ENCODE data around the gene ACR. TPM values are rescaled to one million over a fixed set of nuclear protein-coding genes. Genes with fewer than 3 reads are reported as not detected.

Gene ACR
- total and polyA plus RNA-seq, 10 of the 15 experiments (the other 5 are each of a cell fraction or from before 2014, with no cell fraction given) = not detected

GRCh38 chr22:50726643-50727340 lies 11.2 kb upstream of the ACR start (continued):
- TF ChIP-seq NFXL1 (IDR thresholded peaks at IDR 0.05; ENCODE audit: borderline replicate concordance) = no peak

- ChIA-PET CTCF (interaction anchor here (0.5 kb wide), 1 partner anchor 255 kb away, joined by 3 read pairs; no protein-coding TSS in a partner anchor), POLR2A (no interaction called here)
- BruUV-seq (replicated peaks) = no TSS peak
These were observed 10.1 kb upstream of the ACR start for GRCh38 chr22:50727678-50728522.

GRCh38 chr22:50728523-50728931 lies 9.5 kb upstream of the ACR start:
- Histone ChIP-seq H3K27me3 (replicated peaks in 1 of 2; ENCODE audit: control insufficient read depth in 2 of 2, insufficient read depth in 2 of 2, low read length in 1 of 2) (no peaks in the 10 kb centered on the region; a peak in 1 of 4 replicates), H3K9ac (ENCODE audit: control insufficient read depth, insufficient read depth, low read length) (no peak overlapping the region), H2AFZ (ENCODE audit: control insufficient read depth, low read depth, low read length) (no peak overlapping the region), H4K20me1 (ENCODE audit: control insufficient read depth, insufficient read depth) (no peaks in the 10 kb centered on the region; the same call in 1 of the 2 replicates), H3K36me3 (ENCODE audit: control insufficient read depth in 2 of 2, insufficient read depth in 2 of 2, low read length in 1 of 2) (no peaks in the 10 kb centered on the region), H3K9me3 (replicated peaks; ENCODE audit: control insufficient read depth, insufficient read depth, low read length) (no peaks in the 10 kb centered on the region), H3K79me2 (ENCODE audit: control insufficient read depth, insufficient read depth, low read length) (no peaks in the 10 kb centered on the region), H3K27ac (ENCODE audit: control insufficient read depth, insufficient read depth) (no peak overlapping the region), H3K4me1 (ENCODE audit: control insufficient read depth, insufficient read depth, low read length) (no peaks in the 10 kb centered on the region), H3K4me2 (ENCODE audit: control insufficient read depth, insufficient read depth) (no peak overlapping the region), H3K4me3 (no peak overlapping the region)
- BruUV-seq (replicated peaks) = no TSS peak
- SMC1A ChIA-PET (ENCODE audit: uncharacterized antibody, unreplicated experiment) = no interaction called here
- TF ChIP-seq STAT1 (conservative IDR thresholded peaks at IDR 0.05) = no peak
- no peak for TF ChIP-seq ZZZ3 (IDR thresholded peaks at IDR 0.05; ENCODE audit: control insufficient read depth, insufficient read length, low read depth)
- no peak for TF ChIP-seq RAD51 (IDR thresholded peaks at IDR 0.05)
- POLR2A ChIA-PET = no interaction called here
- no peak for FAIRE-seq
- RAD21 ChIA-PET (ENCODE audit: unreplicated experiment) = no interaction called here
- in situ Hi-C loops (cut with MboI) = no loop called here
- DNase-seq (ENCODE audit: low read depth, low spot score) = no peak
- CTCF ChIA-PET = no interaction called here
- WGBS (ENCODE audit: insufficient coverage, insufficient replicate concordance, low lambda C conversion rate, missing lambda C conversion rate) = 0% methylated on average over 2 of the region's 2 CpGs
- intact Hi-C loops (cut with micrococcal nuclease; ENCODE audit: unreplicated experiment) = no loop called here
- ATAC-seq = no peak

More at GRCh38 chr22:50727678-50728522, 10.1 kb upstream of the ACR start:
- ChIA-PET SMC1A (ENCODE audit: uncharacterized antibody, unreplicated experiment) (no interaction called here), RAD21 (ENCODE audit: unreplicated experiment) (no interaction called here)
- no peaks in the 10 kb centered on the region; a peak in 1 of 4 replicates for H3K27me3 ChIP-seq (replicated peaks in 1 of 2; ENCODE audit: control insufficient read depth in 2 of 2, insufficient read depth in 2 of 2, low read length in 1 of 2)
- intact Hi-C loops (cut with micrococcal nuclease; ENCODE audit: unreplicated experiment) = no loop called here
- no peak overlapping the region for H3K4me2 ChIP-seq (ENCODE audit: control insufficient read depth, insufficient read depth)
- in situ Hi-C loops (cut with MboI) = no loop called here
- DNase-seq (ENCODE audit: low read depth, low spot score) (no peak), ATAC-seq (no peak), FAIRE-seq (no peak)
- no peaks in the 10 kb centered on the region for H3K4me1 ChIP-seq (ENCODE audit: control insufficient read depth, insufficient read depth, low read length)
- H3K9ac ChIP-seq (ENCODE audit: control insufficient read depth, insufficient read depth, low read length) = no peak overlapping the region
- H3K27ac ChIP-seq (ENCODE audit: control insufficient read depth, insufficient read depth) = no peak overlapping the region
- no peak for TF ChIP-seq MTA3 (IDR thresholded peaks at IDR 0.05; ENCODE audit: borderline replicate concordance, low read length)
- TF ChIP-seq TARDBP (IDR thresholded peaks at IDR 0.05; ENCODE audit: borderline replicate concordance) = no peak
- TF ChIP-seq CBFB (IDR thresholded peaks at IDR 0.05; ENCODE audit: low read depth) = no peak
- TF ChIP-seq GABPA (IDR thresholded peaks at IDR 0.05; ENCODE audit: low read depth) = no peak
- H3K79me2 ChIP-seq (ENCODE audit: control insufficient read depth, insufficient read depth, low read length) = no peaks in the 10 kb centered on the region
- no peak overlapping the region for H3K4me3 ChIP-seq
- H3K36me3 ChIP-seq (ENCODE audit: control insufficient read depth in 2 of 2, insufficient read depth in 2 of 2, low read length in 1 of 2) = no peaks in the 10 kb centered on the region
- no peaks in the 10 kb centered on the region; the same call in 2 of the 3 replicates for H3K9me3 ChIP-seq (replicated peaks; ENCODE audit: control insufficient read depth, insufficient read depth, low read length)
- H4K20me1 ChIP-seq (ENCODE audit: control insufficient read depth, insufficient read depth) = no peaks in the 10 kb centered on the region; the same call in 1 of the 2 replicates
- H2AFZ ChIP-seq (ENCODE audit: control insufficient read depth, low read depth, low read length) = no peak overlapping the region
- 35% methylated on average over 20 of the region's 23 CpGs for WGBS (ENCODE audit: insufficient coverage, insufficient replicate concordance, low lambda C conversion rate, missing lambda C conversion rate)
